Endodermal cell (in vitro differentiated cells): ENCODE data around the gene TXLNB. TPM values are rescaled to one million over a fixed set of nuclear protein-coding genes. Genes with fewer than 3 reads are reported as not detected.
A peak's percentile ranks its signal among the peaks of the same experiment; 100 is the strongest.

Experiments used
- DNase-seq: peaks from one replicate; pipeline ENCODE4 v3.0.0-alpha.2; 2017
- H3K27ac ChIP-seq: 2 replicates; pipeline ENCODE4 v1.5.1; 2013; ENCODE audit warnings: mild to moderate bottlenecking, low read depth, low read length, moderate library complexity
- H3K27me3 ChIP-seq: 2 replicates; pipeline ENCODE4 v1.6.1; 2013; ENCODE audit warnings: mild to moderate bottlenecking, low read length, moderate library complexity; ENCODE audit not compliant: insufficient read depth, control insufficient read depth, poor library complexity, severe bottlenecking
- H3K36me3 ChIP-seq: 2 replicates; pipeline ENCODE4 v1.7.0; 2013; ENCODE audit warnings: mild to moderate bottlenecking, low read length, moderate library complexity; ENCODE audit not compliant: control insufficient read depth, insufficient read depth
- H3K4me1 ChIP-seq: one replicate; pipeline ENCODE4 v1.7.0; 2013; ENCODE audit warnings: low read length; ENCODE audit not compliant: control insufficient read depth, insufficient read depth
- H3K4me3 ChIP-seq: 2 replicates; pipeline ENCODE4 v1.5.1; 2013; ENCODE audit warnings: mild to moderate bottlenecking, low read length, moderate library complexity
- H3K9ac ChIP-seq: 2 replicates; pipeline ENCODE4 v1.6.1; 2013; ENCODE audit warnings: mild to moderate bottlenecking, low read length, moderate library complexity; ENCODE audit not compliant: poor library complexity, severe bottlenecking; ENCODE audit errors: extremely low read depth
- H3K9me3 ChIP-seq: 2 replicates; pipeline ENCODE4 v1.6.1; 2013; ENCODE audit warnings: mild to moderate bottlenecking, low read length, moderate library complexity; ENCODE audit not compliant: control insufficient read depth
- H3K27ac Mint-ChIP-seq: 2 replicates; pipeline ENCODE4 v1.8.0; 2020; ENCODE audit warnings: mixed read lengths
- H3K27me3 Mint-ChIP-seq: 2 replicates; pipeline ENCODE4 v1.8.0; 2021; ENCODE audit warnings: mild to moderate bottlenecking, mixed read lengths; ENCODE audit not compliant: insufficient read depth
- H3K36me3 Mint-ChIP-seq: 2 replicates; pipeline ENCODE4 v1.8.0; 2020; ENCODE audit warnings: low read depth, mixed read lengths
- H3K4me1 Mint-ChIP-seq: 2 replicates; pipeline ENCODE4 v1.8.0; 2020; ENCODE audit warnings: mixed read lengths
- H3K4me3 Mint-ChIP-seq: 2 replicates; pipeline ENCODE4 v1.8.0; 2020; ENCODE audit warnings: mild to moderate bottlenecking, moderate library complexity, mixed read lengths
- H3K9me3 Mint-ChIP-seq: 2 replicates; pipeline ENCODE4 v1.8.0; 2020; ENCODE audit warnings: mild to moderate bottlenecking, mixed read lengths
- CTCF ChIP-seq: fragments of 200-600 bp; sonication (generic); conservative IDR thresholded peaks from 2 replicates; pipeline ENCODE4 v1.5.0; 2021; ENCODE audit warnings: antibody characterized with exemption, mild to moderate bottlenecking
- WGBS, 2 experiments: methylation state at CpG; one replicate each; pipeline versions ENCODE4 v1.1.5 to v1.1.7; 2013; ENCODE audit warnings: missing lambda C conversion rate in 2 of 2, mixed read lengths in 1 of 2; ENCODE audit not compliant: insufficient coverage in 1 of 2, insufficient read length in 1 of 2; 5-methylcytosine and 5-hydroxymethylcytosine counted together
- total RNA-seq, 2 donors: library from RNA; stranded (reverse); fragmentation: NEBNext Ultra II Directional in 1 of 2; extraction: Animal tissue kit (Norgen Biotek cat#: 25700) in 1 of 2; gene quantifications; 2 replicates in 1 of 2; 3 replicates in 1 of 2; pipeline ENCODE4 v1.2.1, GENCODE V29; 2021

The TXLNB gene
- total RNA-seq, 2 donors from 2014 or later: not detected

DNA sequence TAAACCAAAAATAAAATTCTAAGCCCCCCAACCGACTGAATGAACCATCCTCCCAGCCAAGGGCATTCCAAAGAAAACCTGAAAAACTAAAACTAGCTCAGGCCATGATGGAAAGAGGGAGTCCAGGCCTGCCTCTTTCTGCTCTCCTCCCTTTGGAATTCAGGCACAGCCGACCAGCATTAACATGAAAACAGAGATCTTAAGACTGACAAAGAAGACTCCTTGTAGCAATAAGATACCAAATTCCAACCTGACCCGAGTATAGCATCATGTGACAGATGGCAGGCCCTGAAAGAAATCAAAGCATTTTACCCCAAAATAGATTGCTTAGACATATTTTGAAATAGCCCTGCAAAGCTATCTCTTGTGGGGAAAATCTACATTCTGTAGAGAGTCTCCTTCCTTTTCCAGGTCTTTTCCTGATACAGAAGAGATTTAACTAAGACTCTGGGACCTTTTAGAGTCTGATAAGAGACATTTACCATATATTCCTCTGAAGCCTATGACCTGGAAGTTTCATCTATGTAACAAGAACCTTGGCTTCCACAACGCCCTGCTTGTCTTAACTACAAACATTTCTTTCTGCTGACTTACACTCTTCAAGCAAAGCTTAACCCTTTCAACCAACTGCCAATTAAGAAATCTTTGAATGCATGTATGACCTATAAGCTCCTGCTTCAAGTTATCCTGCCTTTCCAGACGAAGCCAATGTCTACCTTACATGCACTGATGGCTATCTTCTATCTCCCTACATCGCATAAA is 22.2 kb upstream of the TXLNB start:
- Mint-ChIP-seq H3K27ac (no peak overlapping the region), H3K9me3 (peaks cover 2% of the 10 kb centered on the region), H3K4me3 (no peak overlapping the region), H3K4me1 (peaks cover 11% of the 10 kb centered on the region), H3K36me3 (no peaks in the 10 kb centered on the region), H3K27me3 (no peaks in the 10 kb centered on the region)
- H3K9me3 ChIP-seq: no peaks in the 10 kb centered on the region
- no peak for TF ChIP-seq CTCF
- no peak overlapping the region for H3K27ac ChIP-seq
- H3K9ac ChIP-seq: no peak overlapping the region
- no peaks in the 10 kb centered on the region for H3K4me1 ChIP-seq
- 64 to 72% methylated on average over 4 to 6 of the region's 6 CpGs for WGBS, 2 experiments
- DNase-seq: peak; percentile 72
- H3K27me3 ChIP-seq: no peaks in the 10 kb centered on the region
- no peak overlapping the region for H3K4me3 ChIP-seq
- H3K36me3 ChIP-seq: no peaks in the 10 kb centered on the region

DNA sequence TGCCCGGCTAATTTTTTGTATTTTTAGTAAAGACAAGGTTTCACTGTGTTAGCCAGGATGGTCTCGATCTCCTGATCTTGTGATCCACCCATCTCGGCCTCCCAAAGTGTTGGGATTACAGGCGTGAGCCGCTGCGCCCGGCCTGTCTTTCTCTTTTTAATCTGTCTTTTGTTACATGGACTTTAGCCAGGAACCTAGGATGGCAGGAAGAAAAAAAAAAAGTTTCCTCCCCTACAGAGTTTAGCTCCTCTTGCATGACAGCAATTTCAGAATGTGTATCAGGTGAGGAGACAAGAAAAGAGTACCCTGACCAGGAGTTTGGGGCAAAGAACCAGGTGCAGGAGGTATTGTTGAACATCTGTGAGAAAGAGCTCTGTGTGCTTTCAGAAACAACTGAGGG is 21.4 kb upstream of the TXLNB start:
- Histone ChIP-seq H3K4me1 (no peaks in the 10 kb centered on the region), H3K27me3 (no peaks in the 10 kb centered on the region), H3K27ac (no peak overlapping the region), H3K4me3 (no peak overlapping the region), H3K36me3 (no peaks in the 10 kb centered on the region), H3K9me3 (no peaks in the 10 kb centered on the region), H3K9ac (no peak overlapping the region)
- TF ChIP-seq CTCF: no peak
- peak overlapping the region; percentile 56 for H3K27ac Mint-ChIP-seq
- no peaks in the 10 kb centered on the region for H3K9me3 Mint-ChIP-seq
- H3K4me3 Mint-ChIP-seq: no peak overlapping the region
- H3K4me1 Mint-ChIP-seq: peaks cover 11% of the 10 kb centered on the region
- no peaks in the 10 kb centered on the region for H3K36me3 Mint-ChIP-seq
- no peak for DNase-seq
- H3K27me3 Mint-ChIP-seq: no peaks in the 10 kb centered on the region
- whole genome bisulfite sequencing, 2 experiments: 77% methylated on average over 7 of the region's 7 CpGs; no CpG with 5 or more reads in 1 of the 2 experiments

GRCh38 chr6:139311831-139312230 is 20.0 kb upstream of the TXLNB start:
- Mint-ChIP-seq H3K36me3 (no peaks in the 10 kb centered on the region), H3K27ac (no peak overlapping the region), H3K9me3 (no peaks in the 10 kb centered on the region), H3K27me3 (no peaks in the 10 kb centered on the region), H3K4me3 (no peak overlapping the region), H3K4me1 (peaks cover 16% of the 10 kb centered on the region)
- DNase-seq: no peak
- H3K9me3 ChIP-seq: no peaks in the 10 kb centered on the region
- no peak overlapping the region for H3K9ac ChIP-seq
- H3K27me3 ChIP-seq: no peaks in the 10 kb centered on the region
- H3K36me3 ChIP-seq: no peaks in the 10 kb centered on the region
- no peak for TF ChIP-seq CTCF
- WGBS, 2 experiments: 100% methylated on average over 2 of the region's 2 CpGs; no CpG with 5 or more reads in 1 of the 2 experiments
- H3K4me3 ChIP-seq: no peak overlapping the region
- H3K4me1 ChIP-seq: peaks cover under 1% of the 10 kb centered on the region
- H3K27ac ChIP-seq: no peak overlapping the region
